ENCODE measurements around the gene CSF1R.
"Not testable (repeated sequence)": the region's sequence is repeated elsewhere in the genome, so short reads cannot be mapped to it uniquely, and the experiment has no call there.

The CSF1R gene

GRCh38 chr5:150103678-150104549 lies 17.6 kb upstream of the CSF1R start:
- DNase-seq (ENCODE audit: low read depth) = no peak

GRCh38 chr5:150101023-150101422 lies 14.7 kb upstream of the CSF1R start:
- DNase-seq (ENCODE audit: low read depth) = no peak

GRCh38 chr5:150097152-150097551 lies 10.8 kb upstream of the CSF1R start:
- DNase-seq (ENCODE audit: low read depth) = no peak

- DNase-seq (ENCODE audit: low read depth) = no peak
Measured at GRCh38 chr5:150092159-150092787, 5.9 kb upstream of the CSF1R start.

GRCh38 chr5:150085191-150085912 lies 1.0 kb downstream of the CSF1R start:
- no peak for DNase-seq (ENCODE audit: low read depth)

GRCh38 chr5:150084754-150085153 lies 1.6 kb downstream of the CSF1R start:
- not testable (repeated sequence) for DNase-seq (ENCODE audit: low read depth)

GRCh38 chr5:150082889-150083288 lies 3.5 kb downstream of the CSF1R start:
- no peak for DNase-seq (ENCODE audit: low read depth)

GRCh38 chr5:150082374-150082773 lies 4.0 kb downstream of the CSF1R start:
- no peak for DNase-seq (ENCODE audit: low read depth)

- DNase-seq (ENCODE audit: low read depth) = no peak
Measured at GRCh38 chr5:150081541-150082283, 4.6 kb downstream of the CSF1R start.

GRCh38 chr5:150080696-150081435 lies 5.5 kb downstream of the CSF1R start:
- no peak for DNase-seq (ENCODE audit: low read depth)

GRCh38 chr5:150079909-150080461 lies 6.4 kb downstream of the CSF1R start:
- no peak for DNase-seq (ENCODE audit: low read depth)

- no peak for DNase-seq (ENCODE audit: low read depth)
Measured at GRCh38 chr5:150078802-150079689, 7.3 kb downstream of the CSF1R start.

GRCh38 chr5:150077996-150078801 lies 8.2 kb downstream of the CSF1R start:
- DNase-seq (ENCODE audit: low read depth) = no peak

- no peak for DNase-seq (ENCODE audit: low read depth)
Measured at GRCh38 chr5:150077060-150077459, 9.3 kb downstream of the CSF1R start.

GRCh38 chr5:150075806-150076205 lies 10.5 kb downstream of the CSF1R start:
- DNase-seq (ENCODE audit: low read depth) = no peak

- no peak for DNase-seq (ENCODE audit: low read depth)
Measured at GRCh38 chr5:150075233-150075632, 11.1 kb downstream of the CSF1R start.

GRCh38 chr5:150073677-150074076 lies 12.7 kb downstream of the CSF1R start:
- no peak for DNase-seq (ENCODE audit: low read depth)

- no peak for DNase-seq (ENCODE audit: low read depth)
Measured at GRCh38 chr5:150073086-150073625, 13.2 kb downstream of the CSF1R start.

GRCh38 chr5:150070821-150071220 lies 15.5 kb downstream of the CSF1R start:
- no peak for DNase-seq (ENCODE audit: low read depth)
